Suprapubic skin (tissue), 4 donors: ENCODE results near the gene ACER3. TPM values are rescaled to one million over a fixed set of nuclear protein-coding genes. Genes with fewer than 3 reads are reported as not detected.

Experiments used
- DNase-seq, 2 donors: peaks; one replicate each; pipeline ENCODE4 v3.0.0-alpha.2; 2019; ENCODE audit warnings: low spot score in 2 of 2
- H3K27ac ChIP-seq: fragments of 200-600 bp; sonication (generic); one replicate; pipeline ENCODE4 v1.5.1; 2019
- H3K27me3 ChIP-seq: fragments of 200-600 bp; sonication (generic); one replicate; pipeline ENCODE4 v1.5.1; 2019
- H3K36me3 ChIP-seq: fragments of 200-600 bp; sonication (generic); one replicate; pipeline ENCODE4 v1.5.1; 2019
- H3K4me1 ChIP-seq: fragments of 200-600 bp; sonication (generic); one replicate; pipeline ENCODE4 v1.5.1; 2019
- H3K4me3 ChIP-seq: fragments of 200-600 bp; sonication (generic); one replicate; pipeline ENCODE4 v1.5.1; 2019; ENCODE audit warnings: mild to moderate bottlenecking
- H3K9me3 ChIP-seq: fragments of 200-600 bp; sonication (generic); one replicate; pipeline ENCODE4 v1.5.1; 2019
- CTCF ChIP-seq, 2 donors: fragments of 200-600 bp in 1 of 2; fragments of 450-650 bp in 1 of 2; sonication (generic) in 1 of 2; IDR thresholded peaks; one replicate each; pipeline ENCODE4 v1.5.1; 2016 to 2019; ENCODE audit warnings: antibody characterized with exemption in 2 of 2, mild to moderate bottlenecking in 1 of 2, moderate library complexity in 1 of 2
- EP300 ChIP-seq: sonication (generic); formaldehyde crosslinking; IDR thresholded peaks from one replicate; pipeline ENCODE4 v1.6.1; 2017; ENCODE audit warnings: antibody characterized with exemption
- POLR2A ChIP-seq, 2 donors: fragments of 450-650 bp; IDR thresholded peaks; one replicate each; pipeline ENCODE4 v1.6.1; 2017; ENCODE audit warnings: antibody characterized with exemption in 2 of 2, mild to moderate bottlenecking in 2 of 2, moderate library complexity in 2 of 2
- POLR2AphosphoS5 ChIP-seq, 3 donors: sonication (generic); formaldehyde crosslinking; IDR thresholded peaks; one replicate each; pipeline ENCODE4 v1.6.1; 2017; ENCODE audit warnings: antibody characterized with exemption in 3 of 3
- WGBS: methylation state at CpG from one replicate; pipeline ENCODE4 v1.1.5; 2018; 5-methylcytosine and 5-hydroxymethylcytosine counted together
- total RNA-seq, 4 donors: library from RNA; depleted of rRNA; stranded (reverse); fragments of >200 nt; gene quantifications; one replicate each; pipeline ENCODE4 v1.1.0, GENCODE V29; 2016

The ACER3 gene
- total RNA-seq, 4 donors from 2014 or later: 8.9 to 10.1 (median 9.5) TPM

DNA sequence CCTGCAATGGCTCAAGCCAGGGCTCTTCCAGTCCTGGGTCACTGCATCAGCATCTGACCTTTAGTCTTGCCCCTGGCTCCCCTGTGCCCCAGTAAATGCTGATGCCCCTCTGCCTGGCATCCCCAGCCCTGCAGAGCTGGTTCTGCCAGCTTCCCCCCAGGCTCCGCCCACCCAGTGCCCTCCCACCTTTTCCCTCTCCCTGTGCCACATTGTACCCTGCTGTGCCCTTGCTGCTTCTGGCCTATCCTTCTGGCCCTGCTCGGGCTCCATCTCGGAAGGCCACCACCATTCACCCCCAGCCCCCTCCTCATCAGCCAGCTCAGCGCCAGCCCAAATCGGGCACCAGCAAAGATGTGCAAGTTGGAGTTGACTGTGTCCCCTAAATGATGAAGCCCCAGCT is 213.5 kb downstream of the ACER3 start:
- H3K9me3 ChIP-seq: no peaks in the 10 kb centered on the region
- peak in 1 of 2 donors; percentile 45 for DNase-seq
- no peak overlapping the region for H3K4me3 ChIP-seq
- H3K4me1 ChIP-seq: peaks cover 32% of the 10 kb centered on the region
- no peaks in the 10 kb centered on the region for H3K36me3 ChIP-seq
- H3K27me3 ChIP-seq: no peaks in the 10 kb centered on the region
- WGBS: 72% methylated on average over 5 of the region's 5 CpGs
- H3K27ac ChIP-seq: peak overlapping the region; percentile 86
- no peak for TF ChIP-seq POLR2AphosphoS5 (IDR thresholded peaks at IDR 0.05)
- TF ChIP-seq CTCF (IDR thresholded peaks at IDR 0.05): no peak
- TF ChIP-seq EP300: no peak
- no peak for TF ChIP-seq POLR2A (IDR thresholded peaks at IDR 0.05)

- Histone ChIP-seq H3K4me3 (no peak overlapping the region), H3K9me3 (no peaks in the 10 kb centered on the region), H3K4me1 (peaks cover 32% of the 10 kb centered on the region), H3K27me3 (no peaks in the 10 kb centered on the region), H3K36me3 (no peaks in the 10 kb centered on the region), H3K27ac (peak overlapping the region; percentile 86)
- 82% methylated on average over 15 of the region's 15 CpGs for WGBS
- TF ChIP-seq POLR2AphosphoS5 (IDR thresholded peaks at IDR 0.05) (no peak), EP300 (no peak), CTCF (IDR thresholded peaks at IDR 0.05) (no peak), POLR2A (IDR thresholded peaks at IDR 0.05) (no peak)
- DNase-seq: peak in 1 of 2 donors; percentile 42
Measured at GRCh38 chr11:77074626-77075221, 214.0 kb downstream of the ACER3 start.

- H3K4me1 ChIP-seq: peaks cover 32% of the 10 kb centered on the region
- H3K36me3 ChIP-seq: no peaks in the 10 kb centered on the region
- H3K27me3 ChIP-seq: no peaks in the 10 kb centered on the region
- no peak for DNase-seq
- H3K9me3 ChIP-seq: no peaks in the 10 kb centered on the region
- peak overlapping the region; percentile 86 for H3K27ac ChIP-seq
- H3K4me3 ChIP-seq: no peak overlapping the region
- WGBS: 87% methylated on average over 5 of the region's 5 CpGs
- TF ChIP-seq CTCF (IDR thresholded peaks at IDR 0.05) (no peak), POLR2A (IDR thresholded peaks at IDR 0.05) (no peak), EP300 (no peak), POLR2AphosphoS5 (IDR thresholded peaks at IDR 0.05) (no peak)
Measured at GRCh38 chr11:77075425-77075905, 214.7 kb downstream of the ACER3 start.

Other genes with a start within 250 kb of the ACER3 start
- 10 to 100 TPM; 10.4 to 23.2 (median 17.5) TPM for gene LRRC32, start 190.2 kb upstream of the ACER3 start, total RNA-seq
- gene TSKU, start 77.6 kb upstream of the ACER3 start, total RNA-seq: 100 to 1,000 TPM in 3 of 4 donors, 10 to 100 TPM in 1; 85.5 to 155 (median 128) TPM
- not detected for gene B3GNT6, start 173.5 kb downstream of the ACER3 start, total RNA-seq
- 1 to 10 TPM in 3 of 4 donors, under 1 TPM in 1; 0.87 to 2.0 (median 1.1) TPM for gene CAPN5, start 206.1 kb downstream of the ACER3 start, total RNA-seq
- gene OMP, start 241.9 kb downstream of the ACER3 start, total RNA-seq: 1 to 10 TPM in 1 of 4 donors, not detected in 3; 9.6 TPM